Mucosa of rectum (tissue), 2 donors: ENCODE data around the gene SLC2A3.
"Not testable (repeated sequence)": the region's sequence is repeated elsewhere in the genome, so short reads cannot be mapped to it uniquely, and the experiment has no call there.

Source experiments
- H3K27ac ChIP-seq, 2 donors: one replicate each; pipeline ENCODE4 v1.7.0; 2013; ENCODE audit warnings: inconsistent platforms in 2 of 2, low read depth in 2 of 2, low read length in 2 of 2
- H3K27me3 ChIP-seq, 2 donors: one replicate each; pipeline ENCODE4 v1.7.0; 2013; ENCODE audit warnings: low read length in 2 of 2; ENCODE audit not compliant: control insufficient read depth in 2 of 2, insufficient read depth in 2 of 2
- H3K36me3 ChIP-seq, 2 donors: one replicate each; pipeline ENCODE4 v1.7.0; 2013; ENCODE audit warnings: low read length in 2 of 2; ENCODE audit not compliant: control insufficient read depth in 2 of 2, insufficient read depth in 2 of 2
- H3K4me1 ChIP-seq, 2 donors: one replicate each; pipeline ENCODE4 v1.7.0; 2013; ENCODE audit warnings: low read length in 2 of 2, mild to moderate bottlenecking in 1 of 2; ENCODE audit not compliant: control insufficient read depth in 2 of 2, insufficient read depth in 2 of 2
- H3K4me3 ChIP-seq, 2 donors: one replicate each; pipeline ENCODE4 v1.7.0; 2013; ENCODE audit warnings: low read length in 2 of 2
- H3K9ac ChIP-seq, 2 donors: one replicate each; pipeline ENCODE4 v1.7.0; 2013; ENCODE audit warnings: low read length in 2 of 2, low read depth in 1 of 2, mild to moderate bottlenecking in 1 of 2
- H3K9me3 ChIP-seq, 2 donors: one replicate each; pipeline ENCODE4 v1.7.0; 2013; ENCODE audit warnings: low read length in 2 of 2; ENCODE audit not compliant: control insufficient read depth in 2 of 2
- donor health status: healthy.
- donor health status: Normal muscosa, but diverticular disease.

The SLC2A3 gene

GRCh38 chr12:7916936-7917335 is 19.1 kb downstream of the SLC2A3 start:
- Histone ChIP-seq H3K36me3 (peaks cover 2 to 4% of the 10 kb centered on the region in 2 donors), H3K27ac (no peak overlapping the region), H3K9me3 (no peaks in the 10 kb centered on the region), H3K4me3 (no peak overlapping the region), H3K27me3 (no peaks in the 10 kb centered on the region), H3K4me1 (no peaks in the 10 kb centered on the region), H3K9ac (no peak overlapping the region)

GRCh38 chr12:7915661-7916403 is 20.2 kb downstream of the SLC2A3 start:
- H3K9ac ChIP-seq = no peak overlapping the region
- no peaks in the 10 kb centered on the region for H3K9me3 ChIP-seq
- no peaks in the 10 kb centered on the region for H3K36me3 ChIP-seq
- H3K4me3 ChIP-seq = no peak overlapping the region
- H3K4me1 ChIP-seq = no peaks in the 10 kb centered on the region
- H3K27ac ChIP-seq = no peak overlapping the region
- H3K27me3 ChIP-seq = no peaks in the 10 kb centered on the region

GRCh38 chr12:7910106-7910505 is 25.9 kb downstream of the SLC2A3 start:
- not testable (repeated sequence) for H3K27me3 ChIP-seq, H3K9me3 ChIP-seq, H3K9ac ChIP-seq, H3K27ac ChIP-seq, H3K4me3 ChIP-seq, H3K4me1 ChIP-seq, H3K36me3 ChIP-seq

- Histone ChIP-seq H3K9ac (no peak overlapping the region), H3K36me3 (no peaks in the 10 kb centered on the region), H3K4me1 (no peaks in the 10 kb centered on the region), H3K4me3 (no peak overlapping the region), H3K9me3 (no peaks in the 10 kb centered on the region), H3K27ac (no peak overlapping the region), H3K27me3 (no peaks in the 10 kb centered on the region)
These were observed 29.0 kb downstream of the SLC2A3 start for GRCh38 chr12:7907009-7907408.

GRCh38 chr12:7906303-7906702 is 29.7 kb downstream of the SLC2A3 start:
- H3K9ac ChIP-seq, H3K27me3 ChIP-seq, H3K36me3 ChIP-seq, H3K9me3 ChIP-seq, H3K4me1 ChIP-seq, H3K27ac ChIP-seq, H3K4me3 ChIP-seq: not testable (repeated sequence)

GRCh38 chr12:7905600-7906125 is 30.3 kb downstream of the SLC2A3 start:
- H3K27ac ChIP-seq, H3K9ac ChIP-seq, H3K4me3 ChIP-seq, H3K9me3 ChIP-seq, H3K4me1 ChIP-seq, H3K27me3 ChIP-seq, H3K36me3 ChIP-seq: not testable (repeated sequence)

GRCh38 chr12:7905071-7905470 is 30.9 kb downstream of the SLC2A3 start:
- no peaks in the 10 kb centered on the region for H3K4me1 ChIP-seq
- H3K4me3 ChIP-seq = no peak overlapping the region
- no peak overlapping the region for H3K27ac ChIP-seq
- H3K9me3 ChIP-seq = no peaks in the 10 kb centered on the region
- H3K36me3 ChIP-seq = no peaks in the 10 kb centered on the region
- no peaks in the 10 kb centered on the region for H3K27me3 ChIP-seq
- H3K9ac ChIP-seq = no peak overlapping the region

- H3K4me3 ChIP-seq, H3K4me1 ChIP-seq, H3K27me3 ChIP-seq, H3K36me3 ChIP-seq, H3K27ac ChIP-seq, H3K9me3 ChIP-seq, H3K9ac ChIP-seq: not testable (repeated sequence)
These were observed 33.6 kb downstream of the SLC2A3 start for GRCh38 chr12:7902416-7902815.

GRCh38 chr12:7899755-7900154 is 36.2 kb downstream of the SLC2A3 start:
- Histone ChIP-seq H3K27me3 (no peaks in the 10 kb centered on the region), H3K4me1 (no peaks in the 10 kb centered on the region), H3K36me3 (no peaks in the 10 kb centered on the region), H3K4me3 (no peak overlapping the region), H3K9me3 (no peaks in the 10 kb centered on the region), H3K9ac (no peak overlapping the region), H3K27ac (no peak overlapping the region)

- H3K9ac ChIP-seq, H3K4me3 ChIP-seq, H3K4me1 ChIP-seq, H3K36me3 ChIP-seq, H3K9me3 ChIP-seq, H3K27me3 ChIP-seq, H3K27ac ChIP-seq: not testable (repeated sequence)
These were observed 39.3 kb downstream of the SLC2A3 start for GRCh38 chr12:7896726-7897125.
